GM19239 (cell line): ENCODE measurements around the gene SMAD2.
"Not testable (repeated sequence)": the region's sequence is repeated elsewhere in the genome, so short reads cannot be mapped to it uniquely, and the experiment has no call there.

Source experiments
- DNase-seq: peaks from one replicate; pipeline ENCODE4 v3.0.0; 2011; ENCODE audit warnings: low spot score; ENCODE audit not compliant: insufficient read length
- FAIRE-seq: peaks from 2 replicates; lab custom pipeline; 2011; peaks lifted over from hg19 to GRCh38; lab: Jason Lieb, UNC

SMAD2 gene

DNA sequence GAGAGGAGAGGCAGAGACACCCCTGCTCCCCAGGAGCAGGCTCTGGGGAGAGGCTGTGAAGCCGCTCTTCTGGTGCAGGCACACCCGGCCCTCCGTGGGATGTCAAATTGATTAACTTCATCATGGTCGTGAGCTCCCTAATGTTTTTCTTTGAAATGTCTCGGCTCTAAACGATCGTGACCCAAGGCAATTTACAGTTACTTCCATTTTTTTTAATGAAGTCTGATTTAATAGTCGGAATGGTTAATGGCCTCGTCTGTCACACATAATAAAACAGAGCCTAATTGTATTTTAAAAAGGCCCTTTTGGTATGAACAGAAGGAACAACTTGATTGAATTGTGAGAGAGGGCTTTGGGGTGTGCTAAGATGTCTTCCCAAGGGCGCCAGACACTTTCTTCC, 130.2 kb downstream of the SMAD2 start:
- no peak for FAIRE-seq
- no peak for DNase-seq

- DNase-seq (no peak), FAIRE-seq (no peak)
Measured at GRCh38 chr18:47799376-47799775, 131.1 kb downstream of the SMAD2 start.

DNA sequence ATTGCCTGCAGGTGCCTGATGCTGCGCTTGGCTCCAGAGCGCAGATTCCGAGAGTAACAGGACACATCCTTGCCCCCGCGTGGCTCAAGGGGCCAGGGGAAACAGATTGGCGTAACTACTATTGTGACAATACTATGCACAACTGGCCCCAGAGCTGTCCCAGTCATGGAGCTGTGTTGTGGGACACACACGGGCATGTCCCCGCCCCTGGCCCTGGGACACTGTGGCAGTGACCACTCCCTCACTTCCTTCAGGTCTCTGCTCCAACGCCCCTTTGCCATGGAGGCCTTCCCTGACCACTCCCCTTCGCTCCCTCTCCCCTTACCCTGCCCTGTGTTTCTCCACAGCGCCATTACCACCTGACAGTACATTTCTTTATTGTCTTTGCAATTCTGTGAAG, 132.1 kb downstream of the SMAD2 start:
- DNase-seq (no peak), FAIRE-seq (no peak)

DNA sequence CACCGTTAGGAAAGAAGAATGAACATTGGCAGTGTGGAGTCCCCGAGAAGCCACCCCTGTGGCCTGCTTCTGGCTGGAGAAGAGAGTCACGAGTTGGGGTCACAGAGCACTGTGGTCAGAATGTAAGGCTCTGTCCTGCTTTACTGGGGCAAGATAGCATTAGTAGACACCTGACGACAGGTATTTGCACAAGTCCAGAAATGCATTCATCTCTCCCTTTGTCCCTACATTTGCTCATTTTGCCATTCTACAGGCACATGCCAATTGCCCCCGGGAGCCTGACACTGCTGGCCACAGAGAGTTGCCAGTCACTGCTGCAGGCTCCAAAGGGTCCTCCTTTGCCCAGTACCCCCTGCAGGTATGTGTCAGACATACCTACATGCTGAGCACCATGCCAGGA, 133.3 kb downstream of the SMAD2 start:
- FAIRE-seq = no peak
- DNase-seq = no peak

DNA sequence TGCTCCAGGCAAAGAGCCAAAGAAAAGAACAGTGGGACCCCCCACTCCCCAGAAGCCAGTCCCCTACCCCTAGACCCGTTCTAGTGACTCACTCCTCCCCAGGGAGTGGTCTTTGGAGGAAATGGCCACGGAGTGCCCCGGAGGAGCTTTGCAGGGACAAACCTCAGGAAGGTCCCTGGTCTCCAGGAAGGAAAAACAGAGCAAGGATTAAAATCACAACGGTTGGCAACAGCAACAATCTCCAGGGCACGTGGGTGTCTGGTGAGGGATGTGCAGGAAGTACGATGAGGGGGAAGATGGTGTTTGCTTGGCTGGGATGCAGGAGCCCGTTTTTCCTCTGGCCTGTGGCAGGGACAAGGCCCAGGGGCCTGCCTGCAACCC, 135.0 kb downstream of the SMAD2 start:
- no peak for FAIRE-seq

DNA sequence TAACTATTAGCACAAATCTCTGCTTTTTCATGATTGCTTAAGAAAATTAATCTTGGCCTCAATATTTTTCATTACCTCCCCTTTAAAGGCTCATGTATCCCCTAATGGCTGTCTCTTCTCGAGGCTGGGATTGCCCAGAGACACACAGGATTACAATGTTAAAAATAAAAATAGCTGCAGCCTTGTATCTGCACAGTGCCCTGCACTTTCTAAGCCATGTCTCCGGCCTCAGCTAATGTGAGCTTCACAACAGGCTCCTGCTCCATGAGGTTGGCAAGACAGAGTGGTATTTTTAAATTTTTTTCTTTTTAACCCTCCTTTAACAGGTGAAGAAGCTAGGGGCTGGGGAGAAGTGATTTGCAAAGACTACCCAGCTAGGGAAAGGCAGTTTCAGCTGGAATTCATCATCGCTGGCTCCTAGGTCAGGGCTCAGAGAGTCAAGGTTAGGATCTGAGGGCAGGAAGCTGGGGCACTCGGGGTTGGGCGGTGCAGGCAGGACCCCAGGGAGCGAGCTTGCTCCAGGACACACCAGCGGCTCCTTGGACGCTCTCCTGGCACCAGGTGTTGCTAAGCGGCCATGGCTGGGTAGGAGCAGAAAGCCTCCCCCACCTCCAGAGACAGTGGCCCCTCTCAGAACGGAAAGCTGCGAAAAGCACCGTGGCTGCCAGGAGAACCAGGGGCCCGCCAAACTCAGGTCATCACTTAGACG, 135.6 kb downstream of the SMAD2 start:
- FAIRE-seq (no peak), DNase-seq (no peak)

More for the DNA sequence above, 135.0 kb downstream of the SMAD2 start:
- no peak for DNase-seq

DNA sequence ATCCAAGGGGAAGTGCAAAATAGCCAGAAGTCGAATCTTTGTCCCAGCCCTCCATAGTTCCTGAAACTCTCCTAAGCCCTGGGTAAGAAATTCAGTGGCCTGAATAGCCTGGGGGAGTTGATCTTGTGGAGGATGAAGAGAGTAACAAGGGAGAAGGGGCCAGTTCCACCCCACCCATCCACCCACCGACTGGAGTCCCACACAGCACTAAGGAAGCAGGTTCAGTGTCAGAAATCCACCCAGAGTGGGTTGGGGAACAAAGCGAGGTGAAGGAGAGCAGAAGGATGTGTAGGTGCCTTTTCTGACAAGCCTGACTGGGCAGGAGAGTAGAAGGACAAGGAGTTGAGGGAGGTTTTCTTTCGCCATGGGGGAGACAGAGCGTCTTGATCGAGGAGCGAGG, 136.8 kb downstream of the SMAD2 start:
- DNase-seq (no peak), FAIRE-seq (no peak)

DNA sequence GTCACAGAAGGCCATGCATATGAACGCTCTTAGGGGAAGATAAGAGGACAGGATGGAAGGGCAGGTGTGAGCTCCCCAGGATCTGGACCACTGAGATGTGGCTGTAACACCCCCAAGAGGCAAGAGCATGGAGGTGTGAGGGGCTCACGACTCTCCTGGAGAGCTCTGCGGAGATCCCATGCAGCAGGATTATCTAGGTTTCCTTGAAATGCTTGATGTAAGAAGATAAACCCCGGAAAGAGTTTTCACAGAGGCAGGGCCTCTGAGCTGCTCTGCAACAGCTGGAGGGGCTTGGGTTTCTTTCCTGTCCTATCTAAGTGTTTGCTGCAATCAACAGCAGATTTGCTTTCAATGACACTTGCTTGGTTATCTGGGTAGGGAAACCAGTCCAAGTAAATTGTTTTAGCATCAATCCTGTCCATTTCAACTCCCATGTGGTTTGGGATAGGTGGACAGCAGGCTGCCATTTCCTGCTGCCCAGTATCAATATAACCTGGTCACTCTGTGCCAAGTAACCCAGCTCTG, 138.9 kb downstream of the SMAD2 start:
- DNase-seq = no peak
- FAIRE-seq = no peak

DNA sequence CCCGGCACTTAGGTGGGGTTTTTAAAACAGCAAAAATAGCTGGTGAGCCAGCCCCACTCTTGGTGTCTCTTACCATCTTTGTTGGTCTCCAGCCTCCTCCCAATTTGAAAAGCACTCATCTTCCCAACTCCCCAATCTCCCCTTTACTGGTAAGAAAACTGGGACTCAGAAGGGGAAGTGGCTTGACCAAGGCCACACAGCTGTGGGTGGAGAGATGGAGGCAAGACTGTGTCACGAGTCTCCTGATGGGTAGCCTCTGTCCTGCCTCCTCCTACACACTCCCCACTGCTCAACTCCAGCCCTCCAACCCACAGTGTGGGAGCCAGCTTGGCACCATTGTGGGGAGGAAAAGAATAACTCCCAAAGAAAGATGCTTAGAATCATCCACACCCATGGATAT, 140.4 kb downstream of the SMAD2 start:
- FAIRE-seq (no peak), DNase-seq (no peak)

- DNase-seq (no peak), FAIRE-seq (no peak)
Measured at GRCh38 chr18:47788621-47789020, 141.8 kb downstream of the SMAD2 start.

DNA sequence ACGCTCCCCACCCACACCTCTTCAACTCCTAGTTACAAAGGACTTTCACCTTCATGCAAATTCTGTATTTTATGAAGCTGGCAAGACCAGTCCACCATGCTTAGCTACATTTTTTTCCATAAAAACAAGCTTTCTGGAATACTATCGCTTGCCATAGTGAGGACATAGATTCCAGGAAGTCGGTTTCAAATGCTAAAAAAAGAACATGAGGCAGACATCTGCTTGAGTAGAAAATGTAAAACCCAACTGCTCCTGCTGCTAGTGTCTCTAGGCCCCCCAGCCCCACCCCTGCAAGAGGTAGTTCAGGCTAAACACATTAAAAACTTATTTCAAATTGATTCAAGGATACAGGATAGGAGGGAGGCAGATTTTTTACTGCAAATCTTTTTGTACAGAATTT, 148.9 kb downstream of the SMAD2 start:
- DNase-seq = no peak
- no peak for FAIRE-seq

DNA sequence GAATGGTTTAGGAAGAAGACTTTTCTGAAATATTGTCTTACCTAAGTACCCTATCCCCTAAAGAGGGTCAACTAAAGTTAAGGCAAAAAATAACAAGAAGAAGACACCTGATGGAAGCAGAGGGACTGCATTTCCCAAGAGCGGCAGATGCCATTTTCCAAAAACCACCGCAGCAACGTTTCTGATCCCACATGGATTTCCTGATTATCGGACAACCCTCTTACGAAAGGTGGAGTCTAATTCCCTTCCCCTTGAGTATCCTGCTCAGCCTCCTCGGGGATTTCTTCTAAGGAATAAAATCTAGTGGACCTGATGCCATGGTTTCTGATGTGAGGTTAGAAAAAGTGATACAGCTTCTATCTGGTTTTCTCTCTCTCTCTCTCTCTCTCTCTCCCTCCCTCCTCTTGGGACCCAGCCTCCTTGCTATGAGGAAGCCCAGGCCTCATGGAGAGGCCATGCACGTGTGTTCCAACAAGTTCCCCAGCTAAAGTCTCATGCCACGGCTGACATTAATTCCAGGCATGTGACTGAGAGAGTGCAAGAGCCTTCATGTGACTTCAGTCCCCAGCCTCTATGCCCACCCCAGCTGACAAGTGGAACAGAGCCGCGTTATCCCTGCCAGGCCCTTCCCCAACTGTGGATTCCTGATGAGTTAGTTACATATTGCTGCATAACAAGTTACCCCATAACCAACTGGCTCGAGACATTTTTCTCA, 150.3 kb downstream of the SMAD2 start:
- FAIRE-seq = no peak
- DNase-seq = no peak

DNA sequence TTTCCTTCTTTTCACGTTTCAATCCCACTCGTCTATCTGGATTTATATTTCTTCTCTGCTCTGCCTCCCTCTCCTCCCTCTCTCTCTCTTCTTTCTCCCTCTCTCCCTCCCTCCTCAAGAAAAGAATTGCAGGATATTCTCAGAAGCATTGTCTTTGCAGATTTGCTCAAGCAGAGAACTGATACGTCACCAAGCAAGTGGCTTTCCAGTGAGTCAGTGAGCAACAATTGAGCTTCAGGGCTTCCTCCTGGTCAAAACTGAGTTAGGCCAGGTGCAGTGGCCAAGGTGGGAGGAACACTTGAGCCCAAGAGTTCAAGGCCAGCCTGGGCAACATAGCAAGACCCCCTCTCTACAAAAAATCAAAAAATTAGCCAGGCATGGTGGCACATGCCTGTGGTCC, 151.1 kb downstream of the SMAD2 start:
- DNase-seq (no peak), FAIRE-seq (no peak)

GRCh38 chr18:47777626-47778025, 152.8 kb downstream of the SMAD2 start:
- no peak for FAIRE-seq

GRCh38 chr18:47775961-47776360, 154.5 kb downstream of the SMAD2 start:
- DNase-seq (no peak), FAIRE-seq (no peak)

More at GRCh38 chr18:47777626-47778025, 152.8 kb downstream of the SMAD2 start:
- no peak for DNase-seq

DNA sequence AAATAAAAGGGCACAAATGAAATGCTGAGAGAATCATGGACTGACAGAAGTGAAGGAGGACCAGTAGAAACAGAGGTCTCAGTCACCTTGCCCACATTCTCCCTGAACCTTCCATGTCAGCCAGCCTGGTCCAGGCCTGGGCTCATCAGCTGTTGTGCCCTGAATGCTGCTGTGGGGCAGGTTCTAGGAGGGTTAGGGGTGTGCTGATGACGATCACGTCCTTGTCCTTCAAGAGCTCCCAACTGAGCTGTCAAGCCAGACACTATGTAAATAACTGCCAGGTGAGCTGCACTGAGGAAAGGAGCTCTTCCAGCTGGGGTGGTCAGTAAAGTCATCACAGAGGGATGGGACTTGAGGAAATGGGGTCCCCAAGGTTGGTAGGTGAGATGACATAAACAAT, 156.5 kb downstream of the SMAD2 start:
- FAIRE-seq = no peak

GRCh38 chr18:47772374-47773248, 157.8 kb downstream of the SMAD2 start:
- FAIRE-seq (peak; percentile 71), DNase-seq (peak; percentile 37)

More for the DNA sequence above, 156.5 kb downstream of the SMAD2 start:
- DNase-seq = no peak

DNA sequence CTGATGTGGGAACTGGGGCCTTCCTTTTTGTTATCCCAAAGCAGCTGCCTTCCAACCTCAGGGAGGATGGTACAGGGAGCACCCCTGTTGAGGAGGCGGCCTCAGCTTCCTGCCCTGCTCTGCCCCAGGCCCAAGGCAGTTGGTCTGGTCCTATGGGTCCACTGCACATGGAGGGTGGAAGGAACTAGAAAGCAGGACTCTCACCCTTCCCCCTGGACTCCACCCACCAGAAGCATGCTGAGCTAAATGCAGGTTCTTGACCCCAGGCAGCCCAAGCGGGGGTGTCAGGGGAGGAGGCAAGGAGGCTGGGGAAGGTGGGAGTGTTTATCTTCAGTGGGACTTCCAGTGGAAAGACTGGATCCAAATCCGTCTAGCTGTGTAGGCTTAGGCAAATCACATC, 158.5 kb downstream of the SMAD2 start:
- no peak for FAIRE-seq
- no peak for DNase-seq

DNA sequence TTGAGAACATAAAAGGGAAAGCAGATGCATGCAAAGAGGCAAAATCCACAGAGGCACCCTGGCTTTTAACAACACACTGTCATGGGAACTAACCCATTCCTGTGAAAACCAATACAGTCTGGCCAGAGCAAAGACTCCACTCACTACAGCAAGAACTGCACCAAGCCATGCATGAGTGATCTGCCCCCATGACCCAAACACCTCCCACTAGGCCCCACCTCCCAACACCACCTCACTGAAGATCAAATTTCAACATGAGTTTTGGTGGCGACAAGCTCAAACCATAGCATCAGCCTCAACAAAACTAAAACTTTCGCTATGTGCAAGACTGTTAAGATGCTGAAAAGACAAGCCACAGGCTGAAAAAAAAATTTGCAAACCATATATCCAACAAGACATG, 162.8 kb downstream of the SMAD2 start:
- FAIRE-seq = no peak
- DNase-seq = no peak

DNA sequence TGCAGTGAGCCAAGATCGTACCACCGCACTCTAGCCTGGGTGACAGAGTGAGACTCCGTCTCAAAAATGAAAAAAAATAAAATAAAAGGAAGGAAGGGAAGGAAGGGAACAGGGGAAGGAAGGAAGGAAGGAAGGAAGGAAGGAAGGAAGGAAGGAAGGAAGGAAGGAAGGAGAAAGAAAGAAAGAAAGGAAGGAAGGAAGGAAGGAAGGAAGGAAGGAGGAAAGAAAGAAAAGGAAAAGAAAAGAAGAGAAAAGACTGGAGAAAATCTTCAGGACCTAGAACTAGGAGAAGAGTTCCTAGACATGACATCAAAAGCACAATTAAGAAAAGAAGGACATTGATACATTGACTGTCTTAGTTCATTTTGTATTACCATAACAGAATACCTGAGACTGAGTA, 163.3 kb downstream of the SMAD2 start:
- FAIRE-seq, DNase-seq: not testable (repeated sequence)
